NCI-H345 treated with DMSO at 0.1 percent for 48 hours (cell line): ENCODE measurements around the gene PLEKHA1.

Source experiments
- DNase-seq: peaks from one replicate; lab custom pipeline; 2025; ENCODE audit not compliant: unreplicated experiment; lab: John Stamatoyannopoulos, UW

The PLEKHA1 gene

GRCh38 chr10:122375679-122376160, 1.2 kb downstream of the PLEKHA1 start:
- no peak for DNase-seq

DNA sequence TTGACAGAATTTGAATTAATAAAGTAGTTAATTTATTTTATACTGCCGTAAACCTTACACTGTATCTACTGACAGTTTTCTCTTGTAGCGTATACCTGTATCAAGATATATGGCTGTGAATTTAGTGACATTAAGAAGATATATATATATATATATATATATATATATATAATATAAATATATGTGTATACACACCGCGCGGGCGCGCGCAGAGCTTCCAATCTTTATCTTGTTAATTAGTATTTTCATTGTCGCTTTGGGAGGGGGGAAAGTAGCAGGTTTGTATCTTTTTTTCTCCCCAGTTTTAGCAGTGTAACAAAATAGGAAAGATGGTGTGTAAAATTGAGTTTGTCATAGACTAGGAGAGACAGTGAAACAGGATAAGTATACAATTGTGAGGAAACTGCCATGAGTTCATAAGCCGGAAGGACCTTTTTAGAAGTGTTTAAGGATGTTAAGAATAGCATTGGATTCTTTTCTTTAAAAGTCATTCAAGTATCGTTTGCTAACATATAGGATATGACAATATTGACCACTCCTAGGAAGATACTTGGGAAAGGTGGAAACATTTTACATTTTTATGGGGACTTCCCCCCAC, 2.0 kb downstream of the PLEKHA1 start:
- DNase-seq, result no peak

GRCh38 chr10:122379041-122379440, 4.5 kb downstream of the PLEKHA1 start:
- DNase-seq, result no peak

- no peak for DNase-seq
Observed at GRCh38 chr10:122379537-122379936, 5.0 kb downstream of the PLEKHA1 start.

DNA sequence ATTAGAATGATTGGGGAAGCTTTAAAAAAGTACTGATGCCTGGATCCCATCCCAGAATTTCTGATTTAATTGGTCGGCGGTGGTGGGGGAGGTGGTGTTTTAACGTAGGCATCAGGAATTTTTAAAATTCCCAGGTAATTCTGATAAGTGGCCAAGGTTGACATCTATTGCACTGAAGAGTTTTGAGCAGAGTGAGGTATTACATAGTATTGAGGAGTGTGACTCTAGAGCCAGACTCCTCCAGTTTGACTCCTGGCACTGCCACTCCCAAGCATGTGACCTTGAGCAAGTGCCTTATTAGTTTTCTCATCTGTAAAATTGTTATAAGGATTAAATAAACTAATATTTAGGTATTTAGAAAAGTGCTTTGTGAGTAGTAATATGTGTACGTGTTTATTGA, 6.2 kb downstream of the PLEKHA1 start:
- DNase-seq, result no peak

DNA sequence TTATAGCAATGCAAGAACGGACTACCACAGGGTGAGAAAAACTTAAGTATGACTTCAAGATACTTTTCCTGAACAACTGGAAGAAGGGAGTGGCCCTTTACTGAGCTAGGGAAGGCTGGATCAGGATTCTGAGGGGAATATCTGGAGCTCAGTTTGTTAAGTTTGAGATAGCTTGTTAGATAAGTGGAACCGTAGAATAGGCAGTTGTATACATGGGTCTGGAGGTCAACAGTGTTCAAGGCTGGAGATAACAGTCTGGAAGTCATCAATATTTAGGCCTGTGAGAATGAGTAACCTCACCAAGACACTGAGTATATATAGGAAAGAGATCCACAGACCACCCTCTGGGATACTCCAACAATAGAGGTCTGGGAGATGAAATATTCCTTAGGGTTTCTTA, 7.2 kb downstream of the PLEKHA1 start:
- DNase-seq, result no peak

- no peak for DNase-seq
Observed at GRCh38 chr10:122386514-122386913, 12.0 kb downstream of the PLEKHA1 start.

GRCh38 chr10:122387572-122387971, 13.1 kb downstream of the PLEKHA1 start:
- DNase-seq, result no peak

DNA sequence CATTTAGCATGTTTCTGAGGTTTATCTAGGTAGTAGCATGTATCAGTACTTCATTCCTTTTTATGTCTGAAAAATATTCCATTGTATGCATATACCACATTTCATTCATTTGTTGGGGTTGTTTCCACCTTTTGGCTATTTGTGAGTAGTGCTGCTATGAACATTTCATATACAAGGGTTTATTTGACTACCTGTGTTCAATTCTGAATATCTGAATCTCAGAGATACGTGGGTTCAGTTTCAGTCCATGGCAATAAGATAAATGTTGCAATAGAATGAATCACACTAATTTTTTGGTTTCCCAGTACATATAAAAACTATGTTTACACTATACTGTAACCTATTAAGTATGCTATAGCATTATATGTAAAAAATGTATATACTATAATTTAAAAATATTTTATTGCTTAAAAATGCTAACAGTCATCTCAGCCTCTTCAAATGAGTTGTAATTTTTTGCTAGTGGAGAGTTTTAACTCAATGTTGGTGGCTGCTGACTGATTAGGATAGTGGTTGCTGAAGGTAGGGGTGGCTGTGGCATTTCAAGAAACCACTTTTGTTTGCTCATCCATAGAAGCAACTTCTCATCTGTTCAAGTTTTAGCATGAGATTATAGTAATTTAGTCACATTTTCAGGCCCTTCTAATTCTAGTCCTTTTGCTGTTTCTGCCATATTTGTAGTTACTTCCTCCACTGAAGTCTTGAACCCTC, 13.9 kb downstream of the PLEKHA1 start:
- DNase-seq, result no peak

DNA sequence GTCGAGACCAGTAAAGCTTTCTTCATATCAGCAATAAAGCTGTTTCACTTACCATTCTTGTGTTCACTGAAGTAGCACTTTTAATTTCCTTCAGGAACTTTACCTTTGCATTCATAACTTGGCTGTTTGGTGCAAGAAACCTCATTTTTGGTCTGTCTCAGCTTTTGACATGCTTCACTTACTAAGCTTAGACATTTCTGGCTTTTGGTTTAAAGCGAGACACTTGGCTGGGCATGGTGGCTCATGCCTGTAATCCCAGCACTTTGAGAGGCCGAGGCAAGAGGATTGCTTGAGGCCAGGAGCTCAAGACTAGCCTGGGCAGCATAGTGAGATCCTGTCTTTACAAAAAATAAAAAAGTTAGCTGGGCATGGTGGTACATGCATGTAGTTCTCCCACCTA, 15.8 kb downstream of the PLEKHA1 start:
- no peak for DNase-seq

DNA sequence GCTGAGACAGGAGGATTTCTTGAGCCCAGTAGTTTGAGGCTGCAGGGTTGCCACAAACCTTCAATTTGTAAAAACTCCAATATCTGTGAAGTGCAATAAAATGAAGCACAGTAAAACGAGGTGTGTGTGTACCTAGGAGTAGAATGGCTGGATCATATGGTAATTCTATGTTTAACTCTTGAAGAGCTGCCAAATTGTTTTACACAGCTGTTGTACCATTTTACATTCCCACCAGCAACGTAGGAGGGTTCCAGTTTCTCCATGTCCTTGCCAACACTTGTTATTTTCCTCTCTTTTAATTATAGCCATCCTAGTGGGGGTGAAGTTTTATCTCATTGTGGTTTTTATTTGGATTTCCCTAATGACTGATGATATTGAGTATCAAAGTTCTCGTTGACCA, 16.2 kb downstream of the PLEKHA1 start:
- DNase-seq, result no peak

- no peak for DNase-seq
Observed at GRCh38 chr10:122391875-122392274, 17.4 kb downstream of the PLEKHA1 start.

GRCh38 chr10:122392835-122393234, 18.3 kb downstream of the PLEKHA1 start:
- DNase-seq, result no peak

DNA sequence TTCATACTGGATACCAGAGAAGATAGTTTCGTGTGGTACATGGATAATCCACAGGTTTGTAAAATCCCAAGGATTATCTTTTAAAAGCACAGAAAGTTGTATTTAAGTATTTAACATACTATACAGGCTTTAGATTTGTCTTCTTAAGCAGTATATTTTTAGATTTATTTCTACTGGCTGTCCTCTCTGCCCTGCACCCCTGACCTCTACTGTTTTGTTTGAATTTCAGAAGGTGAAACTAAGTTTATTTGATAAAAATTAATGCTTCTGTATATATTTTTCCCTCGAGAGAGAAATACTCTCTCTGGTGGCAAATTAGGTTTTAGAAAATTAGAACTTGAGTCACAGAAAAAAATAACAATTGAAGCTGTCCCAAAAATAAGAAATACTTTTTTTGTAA, 18.8 kb downstream of the PLEKHA1 start:
- no peak for DNase-seq

DNA sequence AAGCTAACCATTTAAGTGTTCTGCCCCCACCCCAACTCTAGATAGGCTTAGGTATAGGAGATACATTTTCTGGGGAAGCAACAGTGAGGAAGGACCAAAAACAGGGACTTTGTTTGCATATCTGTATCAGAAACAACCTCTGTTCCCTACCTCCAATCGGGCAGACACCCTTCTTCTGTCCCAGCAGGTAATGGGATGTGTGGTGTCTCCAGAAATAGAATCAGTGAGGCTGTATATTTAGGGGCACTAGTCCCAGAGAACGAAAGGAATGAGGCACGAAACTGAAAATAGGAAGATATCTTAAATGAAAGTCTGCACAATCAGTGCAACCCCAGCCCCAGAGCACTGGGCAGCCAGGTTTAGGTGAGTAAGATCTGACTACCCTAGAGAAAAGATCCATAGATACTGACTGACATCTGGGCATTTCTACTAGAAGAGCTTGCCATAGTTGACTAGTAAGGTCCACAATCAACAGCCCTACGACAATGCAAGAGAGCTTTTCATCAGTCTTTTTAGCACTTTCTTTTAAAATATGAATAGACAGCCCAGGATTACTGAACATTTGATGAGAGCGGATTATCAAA, 28.1 kb downstream of the PLEKHA1 start:
- no peak for DNase-seq

DNA sequence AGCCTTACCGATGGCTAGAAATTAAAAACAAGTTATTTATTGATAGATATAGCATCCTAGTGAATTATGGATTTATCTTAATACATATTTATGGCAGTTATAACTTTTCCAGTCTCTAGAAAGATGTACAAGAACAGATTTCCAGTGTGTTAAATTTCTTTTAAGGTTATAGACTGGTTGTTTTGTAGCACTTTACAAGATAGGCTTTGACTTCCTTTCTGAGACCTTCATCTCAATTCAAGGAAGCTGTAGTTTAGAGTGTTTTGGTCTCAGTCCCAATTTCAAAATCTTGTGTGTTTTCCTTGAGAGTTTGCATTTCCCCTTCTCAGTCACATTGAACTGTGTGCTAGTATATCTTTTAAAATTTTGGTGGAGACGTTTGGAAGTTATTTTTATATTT, 30.1 kb downstream of the PLEKHA1 start:
- no peak for DNase-seq

DNA sequence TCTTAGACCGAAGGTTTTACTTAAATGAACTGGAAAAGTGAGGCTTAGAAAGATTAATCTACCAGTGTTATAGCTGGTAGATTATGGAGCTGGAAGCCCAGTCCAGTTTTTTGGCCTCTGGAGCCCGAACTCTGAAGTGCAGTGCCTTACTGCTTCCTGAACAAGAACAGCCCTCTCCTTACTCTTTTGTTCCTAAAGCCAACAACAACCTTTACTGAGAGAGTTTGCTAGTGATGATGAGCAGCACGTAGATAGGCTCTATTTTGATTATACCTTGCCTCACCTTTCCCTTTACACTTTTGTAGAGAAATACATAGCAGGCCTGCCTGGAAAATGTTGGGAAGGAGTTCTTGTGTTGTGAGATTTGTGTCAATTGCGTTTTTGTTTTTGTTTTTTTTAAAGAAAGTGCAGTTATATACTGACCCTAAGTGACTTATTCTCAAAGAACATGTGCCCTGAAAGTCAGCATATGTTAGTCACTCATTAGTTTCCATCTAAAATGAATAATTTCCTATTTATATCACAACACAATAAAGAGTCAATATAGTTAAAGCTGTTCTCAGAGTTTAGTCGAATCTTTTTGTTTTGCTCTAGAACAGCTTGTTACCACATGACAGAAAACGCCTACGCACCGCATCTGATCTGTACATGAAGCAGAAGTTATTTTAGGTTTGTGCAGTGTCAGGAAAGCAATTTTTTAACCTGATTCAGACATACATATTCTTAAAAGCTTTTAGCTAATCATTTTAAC, 33.0 kb downstream of the PLEKHA1 start:
- no peak for DNase-seq

DNA sequence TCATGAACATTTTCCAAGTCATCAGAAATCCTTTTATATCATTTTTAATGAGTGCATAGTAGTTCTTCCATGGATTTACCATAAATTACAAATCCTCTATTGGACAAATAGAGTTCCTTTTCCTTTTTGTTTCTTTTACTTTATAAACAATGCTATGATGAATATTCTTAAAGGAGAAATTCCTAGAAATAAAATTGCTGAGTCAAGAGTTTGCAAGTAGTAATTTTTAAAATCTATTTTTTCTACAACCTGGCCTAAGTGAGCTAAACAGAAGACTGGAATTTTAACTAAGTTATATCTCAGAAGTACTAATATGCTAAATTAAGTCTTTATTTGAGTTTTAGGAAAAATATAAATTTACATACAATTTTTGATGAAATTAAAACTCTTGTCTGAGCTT, 38.8 kb downstream of the PLEKHA1 start:
- DNase-seq, result no peak

GRCh38 chr10:122417667-122418066, 43.2 kb downstream of the PLEKHA1 start:
- no peak for DNase-seq

DNA sequence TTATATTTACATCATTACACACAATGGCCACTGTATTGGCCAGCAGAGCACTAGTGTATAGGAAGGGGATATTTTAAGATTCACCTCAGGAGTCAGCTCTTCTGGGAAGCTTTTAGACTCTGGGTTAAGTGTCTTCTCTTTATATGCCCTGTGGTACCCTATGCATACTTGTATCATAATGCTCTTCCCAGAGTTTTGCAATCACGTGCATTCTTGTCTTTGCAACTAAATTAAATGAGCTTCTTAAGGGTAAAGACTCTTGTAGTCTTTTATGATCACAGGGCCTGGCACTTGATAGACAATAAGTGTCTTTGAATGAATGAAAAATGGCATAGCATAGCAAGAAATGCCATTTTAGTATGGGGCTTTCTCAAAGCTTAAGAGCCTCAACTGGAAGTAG, 44.5 kb downstream of the PLEKHA1 start:
- no peak for DNase-seq

GRCh38 chr10:122419876-122420623, 45.5 kb downstream of the PLEKHA1 start:
- DNase-seq, result no peak
